PC-3 (cell line): ENCODE results near the gene SCRG1.

Source experiments
- CTCF ChIP-seq: fragments of 300-600 bp; sonication (generic); conservative IDR thresholded peaks from 2 replicates; pipeline ENCODE4 v1.5.1; 2017; ENCODE audit warnings: antibody characterized with exemption, low read depth, mild to moderate bottlenecking, low read length
- EZH2 ChIP-seq: fragments of 300-600 bp; sonication (generic); IDR thresholded peaks from one replicate; pipeline ENCODE4 v1.6.1; 2017; ENCODE audit warnings: antibody characterized with exemption, mild to moderate bottlenecking, low read length; ENCODE audit not compliant: unreplicated experiment

DNA sequence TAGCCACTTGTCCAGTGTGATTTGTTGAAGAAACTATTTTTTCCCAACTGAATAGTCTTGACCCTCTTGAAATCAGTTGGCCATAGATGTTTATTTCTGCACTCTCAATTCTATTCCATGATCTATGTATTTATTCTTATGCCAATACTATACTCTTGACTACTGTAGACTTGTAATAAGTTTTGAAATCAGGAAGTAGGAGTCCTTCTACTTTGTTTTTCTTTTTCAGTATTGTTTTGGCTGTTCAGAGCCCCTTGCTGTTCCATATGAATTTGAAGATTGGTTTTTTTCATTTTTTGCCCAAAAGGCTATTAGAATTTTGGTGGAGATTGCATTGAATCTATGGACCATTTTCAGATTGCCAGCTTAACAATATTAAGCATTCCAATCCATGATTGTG is 17.9 kb downstream of the SCRG1 start:
- no peak for TF ChIP-seq CTCF
- no peak for TF ChIP-seq EZH2
